Stomach (tissue), 9 donors: ENCODE measurements around the gene BSG. TPM values are rescaled to one million over a fixed set of nuclear protein-coding genes. Genes with fewer than 3 reads are reported as not detected.
"Not testable (repeated sequence)": the region's sequence is repeated elsewhere in the genome, so short reads cannot be mapped to it uniquely, and the experiment has no call there.

Experiments
- DNase-seq, 2 donors: peaks; one replicate each; pipeline versions ENCODE4 v3.0.0 to v3.0.0-alpha.2; 2013 to 2019
- H3K27ac ChIP-seq, 5 donors: fragments of 200-600 bp in 4 of 5; sonication (generic) in 4 of 5; one replicate each; pipeline ENCODE4 v1.5.1; 2013 to 2019; ENCODE audit warnings: mild to moderate bottlenecking in 1 of 5, moderate library complexity in 1 of 5
- H3K27me3 ChIP-seq, 3 donors: fragments of 200-600 bp; sonication (generic); one replicate each; pipeline ENCODE4 v1.5.1; 2017 to 2019; ENCODE audit warnings: mixed run types in 1 of 3
- H3K36me3 ChIP-seq, 4 donors: fragments of 200-600 bp; sonication (generic); 1 replicate in 3 of 4; 2 replicates in 1 of 4; pipeline ENCODE4 v1.5.1; 2016 to 2019
- H3K4me1 ChIP-seq, 4 donors: fragments of 200-600 bp; sonication (generic); one replicate each; pipeline ENCODE4 v1.5.1; 2016 to 2019
- H3K4me3 ChIP-seq, 4 donors: fragments of 200-600 bp; sonication (generic) in 3 of 4; one replicate each; pipeline ENCODE4 v1.5.1; 2016 to 2019; ENCODE audit warnings: mild to moderate bottlenecking in 1 of 4
- H3K9me3 ChIP-seq, 4 donors: fragments of 200-600 bp; sonication (generic); one replicate each; pipeline ENCODE4 v1.5.1; 2016 to 2019
- CTCF ChIP-seq, 7 experiments: fragments of 450-650 bp in 4 of 7; fragments of 200-600 bp in 3 of 7; sonication (generic) in 3 of 7; IDR thresholded peaks; one replicate each; pipeline ENCODE4 v1.5.1; 2016 to 2019; ENCODE audit warnings: antibody characterized with exemption in 7 of 7, control low read depth in 2 of 7, mild to moderate bottlenecking in 1 of 7
- EP300 ChIP-seq: sonication (generic); formaldehyde crosslinking; IDR thresholded peaks from one replicate; pipeline ENCODE4 v1.6.1; 2017; ENCODE audit warnings: antibody characterized with exemption
- POLR2A ChIP-seq, 4 donors: fragments of 450-650 bp; IDR thresholded peaks; one replicate each; pipeline ENCODE4 v1.6.1; 2016; ENCODE audit warnings: antibody characterized with exemption in 4 of 4, control low read depth in 2 of 4, mild to moderate bottlenecking in 1 of 4, moderate library complexity in 1 of 4
- POLR2AphosphoS5 ChIP-seq, 3 donors: sonication (generic); formaldehyde crosslinking; IDR thresholded peaks; one replicate each; pipeline ENCODE4 v1.6.1; 2016; ENCODE audit warnings: antibody characterized with exemption in 3 of 3
- WGBS, 5 donors: extraction: QIAGEN DNeasy Blood & Tissue Kit in 3 of 5; methylation state at CpG; one replicate each; pipeline versions ENCODE4 v1.1.5 to v1.1.7; 2013 to 2018; 5-methylcytosine and 5-hydroxymethylcytosine counted together
- intact Hi-C: fragments of 100-400 bp; cut with DNase I; formaldehyde crosslinking; loops from one replicate; pipeline ENCODE4 v1.15.1; 2023; ENCODE audit warnings: low total_unique reads
- polyA plus RNA-seq, 3 donors: library from polyadenylated mRNA; stranded (reverse); fragments of 200-250 nt; gene quantifications; one replicate each; pipeline ENCODE4 v1.2.3, GENCODE V29; 2013
- total RNA-seq, 5 donors: library from RNA; depleted of rRNA; stranded (reverse); fragments of >200 nt; gene quantifications; one replicate each; pipeline versions ENCODE4 v1.1.0 to v1.2.3, GENCODE V29; 2014 to 2016
- donor health status: healthy with polysubstance abuse.
- donor health status: Bipolar disorder and iron deficiency.
- donor health status: healthy.

The BSG gene
- total and polyA plus RNA-seq, 8 donors = 184 to 1,029 (median 331) TPM

GRCh38 chr19:624433-625109 is 52.2 kb downstream of the BSG start:
- Histone ChIP-seq H3K9me3 (no peaks in the 10 kb centered on the region), H3K36me3 (peaks cover 30 to 98% (median 95%) of the 10 kb centered on the region in 4 donors), H3K27ac (no peak overlapping the region), H3K27me3 (no peaks in the 10 kb centered on the region), H3K4me3 (no peak overlapping the region), H3K4me1 (peaks cover 0 to 7% (median 2%) of the 10 kb centered on the region in 4 donors)
- WGBS, 5 donors = 89 to 95% (median 95%) methylated on average over 15 to 24 of the region's 24 CpGs
- DNase-seq = no peak
- intact Hi-C loops = no loop called here
- TF ChIP-seq EP300 (no peak), POLR2AphosphoS5 (IDR thresholded peaks at IDR 0.05) (no peak), POLR2A (IDR thresholded peaks at IDR 0.05) (no peak), CTCF (IDR thresholded peaks at IDR 0.05) (no peak)

GRCh38 chr19:625257-625656 is 52.9 kb downstream of the BSG start:
- Histone ChIP-seq H3K9me3 (no peaks in the 10 kb centered on the region), H3K27me3 (no peaks in the 10 kb centered on the region), H3K36me3 (peaks cover 24 to 98% (median 95%) of the 10 kb centered on the region in 4 donors), H3K27ac (no peak overlapping the region), H3K4me1 (peaks cover 0 to 14% (median 5%) of the 10 kb centered on the region in 4 donors), H3K4me3 (no peak overlapping the region)
- DNase-seq = no peak
- TF ChIP-seq CTCF (IDR thresholded peaks at IDR 0.05) (no peak), POLR2AphosphoS5 (IDR thresholded peaks at IDR 0.05) (no peak), POLR2A (IDR thresholded peaks at IDR 0.05) (no peak), EP300 (no peak)
- intact Hi-C loops = no loop called here
- WGBS, 5 donors = 90 to 97% (median 91%) methylated on average over 5 of the region's 5 CpGs

- peaks cover 27 to 97% (median 90%) of the 10 kb centered on the region in 4 donors for H3K36me3 ChIP-seq
- not testable (repeated sequence) for H3K9me3 ChIP-seq
Measured at GRCh38 chr19:626566-626965, 54.2 kb downstream of the BSG start.

GRCh38 chr19:628168-628567 is 55.8 kb downstream of the BSG start:
- Histone ChIP-seq H3K4me3 (no peak overlapping the region), H3K4me1 (peaks cover 13 to 39% (median 22%) of the 10 kb centered on the region in 4 donors), H3K9me3 (no peaks in the 10 kb centered on the region), H3K27ac (no peak overlapping the region), H3K36me3 (peaks cover 19 to 81% (median 74%) of the 10 kb centered on the region in 4 donors), H3K27me3 (no peaks in the 10 kb centered on the region)
- TF ChIP-seq CTCF (IDR thresholded peaks at IDR 0.05) (peak in 1 of 7 experiments; percentile 16), POLR2AphosphoS5 (IDR thresholded peaks at IDR 0.05) (no peak)
- 89 to 91% (median 90%) methylated on average over 17 to 19 of the region's 19 CpGs for WGBS, 5 donors
- intact Hi-C loops = no loop called here
- DNase-seq = no peak

More at GRCh38 chr19:626566-626965, 54.2 kb downstream of the BSG start:
- intact Hi-C loops, H3K27ac ChIP-seq, H3K27me3 ChIP-seq, DNase-seq, H3K4me3 ChIP-seq: not testable (repeated sequence)
- WGBS, 5 donors = 89 to 94% (median 93%) methylated on average over 7 of the region's 7 CpGs
- peaks cover 0 to 23% (median 8%) of the 10 kb centered on the region in 4 donors for H3K4me1 ChIP-seq

- H3K9me3 ChIP-seq, DNase-seq, intact Hi-C loops, H3K27ac ChIP-seq, H3K27me3 ChIP-seq, H3K4me3 ChIP-seq: not testable (repeated sequence)
- Histone ChIP-seq H3K4me1 (peaks cover 20 to 48% (median 31%) of the 10 kb centered on the region in 4 donors), H3K36me3 (peaks cover 19 to 67% (median 61%) of the 10 kb centered on the region in 4 donors)
- WGBS, 5 donors = 64 to 79% (median 73%) methylated on average over 19 to 25 of the region's 25 CpGs
Measured at GRCh38 chr19:629515-629914, 57.1 kb downstream of the BSG start.
